Measurements from ENCODE around the gene SPRTN.
"Not testable (repeated sequence)": the region's sequence is repeated elsewhere in the genome, so short reads cannot be mapped to it uniquely, and the experiment has no call there.

Gene SPRTN

GRCh38 chr1:231337472-231338269 lies 422 bp upstream of the SPRTN start, which contains the start of gene EXOC8:
TSS of gene EXOC8 (minus strand) at chr1:231337852. CDS start at chr1:231337745, 107 bp downstream.
- peak; percentile 89 for ATAC-seq
- TF ChIP-seq, protein P1, sequence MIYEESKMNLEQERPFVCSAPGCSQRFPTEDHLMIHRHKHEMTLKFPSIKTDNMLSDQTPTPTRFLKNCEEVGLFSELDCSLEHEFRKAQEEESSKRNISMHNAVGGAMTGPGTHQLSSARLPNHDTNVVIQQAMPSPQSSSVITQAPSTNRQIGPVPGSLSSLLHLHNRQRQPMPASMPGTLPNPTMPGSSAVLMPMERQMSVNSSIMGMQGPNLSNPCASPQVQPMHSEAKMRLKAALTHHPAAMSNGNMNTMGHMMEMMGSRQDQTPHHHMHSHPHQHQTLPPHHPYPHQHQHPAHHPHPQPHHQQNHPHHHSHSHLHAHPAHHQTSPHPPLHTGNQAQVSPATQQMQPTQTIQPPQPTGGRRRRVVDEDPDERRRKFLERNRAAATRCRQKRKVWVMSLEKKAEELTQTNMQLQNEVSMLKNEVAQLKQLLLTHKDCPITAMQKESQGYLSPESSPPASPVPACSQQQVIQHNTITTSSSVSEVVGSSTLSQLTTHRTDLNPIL (CRISPR knock-in tag; IDR thresholded peaks at IDR 0.05; ENCODE audit: low read depth) = no peak
- TF ChIP-seq SNAI2 (CRISPR knock-in tag; IDR thresholded peaks at IDR 0.05) = no peak
- no peak for TF ChIP-seq PPARA (CRISPR knock-in tag; IDR thresholded peaks at IDR 0.05; ENCODE audit: borderline replicate concordance)
- no peak for TF ChIP-seq ISL1 (CRISPR knock-in tag; IDR thresholded peaks at IDR 0.05)
- no peak for TF ChIP-seq BACH2 (CRISPR knock-in tag; IDR thresholded peaks at IDR 0.05; ENCODE audit: borderline replicate concordance)
- no peak for TF ChIP-seq ESRRG (CRISPR knock-in tag; IDR thresholded peaks at IDR 0.05)
- TF ChIP-seq RARB (CRISPR knock-in tag; IDR thresholded peaks at IDR 0.05) = no peak
- no peak for TF ChIP-seq GLIS3 (CRISPR knock-in tag; IDR thresholded peaks at IDR 0.05)
- TF ChIP-seq OSR1 (CRISPR knock-in tag; IDR thresholded peaks at IDR 0.05) = no peak
- no peak for TF ChIP-seq ARNTL (CRISPR knock-in tag; IDR thresholded peaks at IDR 0.05; ENCODE audit: borderline replicate concordance, low read depth)
- TF ChIP-seq ZFP3 (CRISPR knock-in tag; IDR thresholded peaks at IDR 0.05) = no peak
- no peak for TF ChIP-seq ZNF70 (CRISPR knock-in tag; IDR thresholded peaks at IDR 0.05)

GRCh38 chr1:231340328-231341013 lies 2.4 kb downstream of the SPRTN start:
- no peak for ATAC-seq
- TF ChIP-seq ZNF565 (CRISPR knock-in tag; conservative IDR thresholded peaks at IDR 0.05; ENCODE audit: low read depth) = no peak

GRCh38 chr1:231347961-231348360 lies 9.9 kb downstream of the SPRTN start:
- no peak for ATAC-seq
- TF ChIP-seq OSR1 (CRISPR knock-in tag; IDR thresholded peaks at IDR 0.05) = no peak
- TF ChIP-seq ZNF565 (CRISPR knock-in tag; conservative IDR thresholded peaks at IDR 0.05; ENCODE audit: low read depth) = no peak
- no peak for TF ChIP-seq ZFP30 (CRISPR knock-in tag; IDR thresholded peaks at IDR 0.05)
- no peak for TF ChIP-seq RARB (CRISPR knock-in tag; IDR thresholded peaks at IDR 0.05)
- no peak for TF ChIP-seq ZNF70 (CRISPR knock-in tag; IDR thresholded peaks at IDR 0.05)
- no peak for TF ChIP-seq PPARA (CRISPR knock-in tag; IDR thresholded peaks at IDR 0.05; ENCODE audit: borderline replicate concordance)
- TF ChIP-seq POU6F1 (CRISPR knock-in tag; IDR thresholded peaks at IDR 0.05; ENCODE audit: borderline replicate concordance, low read depth) = no peak
- TF ChIP-seq ZC3H10 (CRISPR knock-in tag; IDR thresholded peaks at IDR 0.05) = no peak
- TF ChIP-seq SNAI2 (CRISPR knock-in tag; IDR thresholded peaks at IDR 0.05) = no peak

- TF ChIP-seq POU6F1 (CRISPR knock-in tag; IDR thresholded peaks at IDR 0.05; ENCODE audit: borderline replicate concordance, low read depth) = no peak
- ATAC-seq = no peak
Measured at GRCh38 chr1:231348442-231348841, 10.3 kb downstream of the SPRTN start.

DNA sequence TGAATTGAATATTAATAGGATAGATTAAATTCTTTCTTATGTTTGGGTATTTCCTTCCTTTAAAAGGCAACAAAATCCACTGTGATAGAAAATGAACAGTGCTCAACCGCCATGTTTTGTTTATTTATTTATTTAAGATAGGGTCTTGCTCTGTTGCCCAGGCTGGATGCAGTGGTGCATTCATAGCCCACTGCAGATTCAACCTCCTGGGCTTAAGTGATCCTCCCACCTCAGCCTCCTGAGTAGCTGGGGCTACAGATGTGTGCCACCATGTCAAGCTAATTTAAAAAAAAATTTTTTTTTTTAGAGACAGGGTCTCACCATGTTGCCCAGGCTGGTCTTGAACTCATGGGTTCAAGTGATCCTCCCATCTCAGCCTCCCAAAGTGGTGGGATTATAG lies 10.8 kb downstream of the SPRTN start:
- not testable (repeated sequence) for ATAC-seq

- no peak for TF ChIP-seq CSDC2 (CRISPR knock-in tag; IDR thresholded peaks at IDR 0.05)
- TF ChIP-seq TSHZ2 (CRISPR knock-in tag; IDR thresholded peaks at IDR 0.05) = no peak
- TF ChIP-seq, protein P2, sequence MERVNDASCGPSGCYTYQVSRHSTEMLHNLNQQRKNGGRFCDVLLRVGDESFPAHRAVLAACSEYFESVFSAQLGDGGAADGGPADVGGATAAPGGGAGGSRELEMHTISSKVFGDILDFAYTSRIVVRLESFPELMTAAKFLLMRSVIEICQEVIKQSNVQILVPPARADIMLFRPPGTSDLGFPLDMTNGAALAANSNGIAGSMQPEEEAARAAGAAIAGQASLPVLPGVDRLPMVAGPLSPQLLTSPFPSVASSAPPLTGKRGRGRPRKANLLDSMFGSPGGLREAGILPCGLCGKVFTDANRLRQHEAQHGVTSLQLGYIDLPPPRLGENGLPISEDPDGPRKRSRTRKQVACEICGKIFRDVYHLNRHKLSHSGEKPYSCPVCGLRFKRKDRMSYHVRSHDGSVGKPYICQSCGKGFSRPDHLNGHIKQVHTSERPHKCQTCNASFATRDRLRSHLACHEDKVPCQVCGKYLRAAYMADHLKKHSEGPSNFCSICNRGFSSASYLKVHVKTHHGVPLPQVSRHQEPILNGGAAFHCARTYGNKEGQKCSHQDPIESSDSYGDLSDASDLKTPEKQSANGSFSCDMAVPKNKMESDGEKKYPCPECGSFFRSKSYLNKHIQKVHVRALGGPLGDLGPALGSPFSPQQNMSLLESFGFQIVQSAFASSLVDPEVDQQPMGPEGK (CRISPR knock-in tag; IDR thresholded peaks at IDR 0.05; ENCODE audit: borderline replicate concordance) = no peak
- TF ChIP-seq ESRRG (CRISPR knock-in tag; IDR thresholded peaks at IDR 0.05) = no peak
Measured at GRCh38 chr1:231351816-231352215, 13.7 kb downstream of the SPRTN start.

More at GRCh38 chr1:231351816-231352215, 13.7 kb downstream of the SPRTN start:
- no peak for ATAC-seq
